T-helper 2 cell treated with Interferon-gamma antibody and Interleukin-4, amounts not matched to agents 5 μg/mL and 100 μg/mL, for 36 hours (primary cell): ENCODE results near the gene PLEKHJ1.

Source experiments
- DNase-seq: peaks from one replicate; pipeline ENCODE4 v3.0.0; 2021; ENCODE audit warnings: low spot score
- H3K27ac Mint-ChIP-seq: one replicate; pipeline ENCODE4 v1.8.0; 2021; ENCODE audit warnings: mild to moderate bottlenecking, mixed read lengths
- H3K27me3 Mint-ChIP-seq: one replicate; pipeline ENCODE4 v1.8.0; 2021; ENCODE audit warnings: low read depth, mixed read lengths
- H3K36me3 Mint-ChIP-seq: one replicate; pipeline ENCODE4 v1.8.0; 2021; ENCODE audit warnings: low read depth, mixed read lengths
- H3K4me1 Mint-ChIP-seq: one replicate; pipeline ENCODE4 v1.8.0; 2021; ENCODE audit warnings: low read depth, mixed read lengths
- H3K4me3 Mint-ChIP-seq: one replicate; pipeline ENCODE4 v1.8.0; 2022; ENCODE audit warnings: mild to moderate bottlenecking, moderate library complexity, mixed read lengths
- H3K9me3 Mint-ChIP-seq: one replicate; pipeline ENCODE4 v1.8.0; 2021; ENCODE audit warnings: mixed read lengths

PLEKHJ1 gene

GRCh38 chr19:2216361-2217225 is 19.5 kb downstream of the PLEKHJ1 start:
- Mint-ChIP-seq H3K9me3 (no peaks in the 10 kb centered on the region), H3K36me3 (peaks cover 27% of the 10 kb centered on the region), H3K4me3 (no peak overlapping the region), H3K4me1 (peaks cover 5% of the 10 kb centered on the region), H3K27me3 (no peaks in the 10 kb centered on the region), H3K27ac (peak overlapping the region; percentile 8)
- no peak for DNase-seq

- no peak overlapping the region for H3K27ac Mint-ChIP-seq
- H3K4me1 Mint-ChIP-seq, result peaks cover 5% of the 10 kb centered on the region
- H3K27me3 Mint-ChIP-seq, result no peaks in the 10 kb centered on the region
- no peak for DNase-seq
- H3K36me3 Mint-ChIP-seq, result peaks cover 35% of the 10 kb centered on the region
- H3K9me3 Mint-ChIP-seq, result no peaks in the 10 kb centered on the region
- no peak overlapping the region for H3K4me3 Mint-ChIP-seq
These were observed 20.8 kb downstream of the PLEKHJ1 start for GRCh38 chr19:2215281-2215751.

- Mint-ChIP-seq H3K27ac (no peak overlapping the region), H3K36me3 (peaks cover 35% of the 10 kb centered on the region), H3K4me1 (peaks cover 5% of the 10 kb centered on the region), H3K4me3 (no peak overlapping the region), H3K27me3 (no peaks in the 10 kb centered on the region), H3K9me3 (no peaks in the 10 kb centered on the region)
- DNase-seq, result no peak
These were observed 21.9 kb downstream of the PLEKHJ1 start for GRCh38 chr19:2214251-2214650.

- DNase-seq, result no peak
- Mint-ChIP-seq H3K36me3 (peaks cover 38% of the 10 kb centered on the region), H3K4me3 (no peak overlapping the region), H3K27ac (no peak overlapping the region), H3K9me3 (no peaks in the 10 kb centered on the region), H3K27me3 (no peaks in the 10 kb centered on the region), H3K4me1 (peaks cover 5% of the 10 kb centered on the region)
These were observed 22.3 kb downstream of the PLEKHJ1 start for GRCh38 chr19:2213799-2214198.

GRCh38 chr19:2212861-2213711 is 23.0 kb downstream of the PLEKHJ1 start:
- Mint-ChIP-seq H3K27ac (peak overlapping the region; percentile 63), H3K9me3 (no peaks in the 10 kb centered on the region), H3K27me3 (no peaks in the 10 kb centered on the region), H3K4me1 (peaks cover 5% of the 10 kb centered on the region), H3K4me3 (no peak overlapping the region), H3K36me3 (peaks cover 38% of the 10 kb centered on the region)
- no peak for DNase-seq

- no peak for DNase-seq
- Mint-ChIP-seq H3K36me3 (peaks cover 26% of the 10 kb centered on the region), H3K4me3 (no peak overlapping the region), H3K27me3 (no peaks in the 10 kb centered on the region), H3K27ac (no peak overlapping the region), H3K4me1 (peaks cover 5% of the 10 kb centered on the region), H3K9me3 (no peaks in the 10 kb centered on the region)
These were observed 25.0 kb downstream of the PLEKHJ1 start for GRCh38 chr19:2210987-2211740.

GRCh38 chr19:2210206-2210605 is 25.9 kb downstream of the PLEKHJ1 start:
- Mint-ChIP-seq H3K4me1 (peaks cover 5% of the 10 kb centered on the region), H3K27me3 (no peaks in the 10 kb centered on the region), H3K4me3 (no peak overlapping the region), H3K9me3 (no peaks in the 10 kb centered on the region), H3K36me3 (peaks cover 27% of the 10 kb centered on the region), H3K27ac (no peak overlapping the region)
- no peak for DNase-seq

GRCh38 chr19:2209408-2209807 is 26.7 kb downstream of the PLEKHJ1 start:
- Mint-ChIP-seq H3K36me3 (peaks cover 22% of the 10 kb centered on the region), H3K27me3 (no peaks in the 10 kb centered on the region), H3K4me3 (no peak overlapping the region), H3K9me3 (no peaks in the 10 kb centered on the region), H3K27ac (no peak overlapping the region), H3K4me1 (no peaks in the 10 kb centered on the region)
- DNase-seq, result no peak

GRCh38 chr19:2208975-2209374 is 27.2 kb downstream of the PLEKHJ1 start:
- Mint-ChIP-seq H3K27me3 (no peaks in the 10 kb centered on the region), H3K4me3 (no peak overlapping the region), H3K36me3 (peaks cover 24% of the 10 kb centered on the region), H3K9me3 (no peaks in the 10 kb centered on the region), H3K27ac (no peak overlapping the region), H3K4me1 (no peaks in the 10 kb centered on the region)
- DNase-seq, result no peak

- Mint-ChIP-seq H3K4me3 (no peak overlapping the region), H3K9me3 (no peaks in the 10 kb centered on the region), H3K27ac (no peak overlapping the region), H3K4me1 (no peaks in the 10 kb centered on the region), H3K36me3 (peaks cover 23% of the 10 kb centered on the region), H3K27me3 (no peaks in the 10 kb centered on the region)
- no peak for DNase-seq
These were observed 27.9 kb downstream of the PLEKHJ1 start for GRCh38 chr19:2207991-2208860.

GRCh38 chr19:2207008-2207407 is 29.1 kb downstream of the PLEKHJ1 start:
- Mint-ChIP-seq H3K36me3 (peaks cover 22% of the 10 kb centered on the region), H3K27ac (no peak overlapping the region), H3K4me3 (no peak overlapping the region)

GRCh38 chr19:2202366-2202765 is 33.8 kb downstream of the PLEKHJ1 start:
- Mint-ChIP-seq H3K36me3 (peaks cover 10% of the 10 kb centered on the region), H3K27me3 (no peaks in the 10 kb centered on the region), H3K4me3 (no peak overlapping the region), H3K9me3 (no peaks in the 10 kb centered on the region), H3K27ac (no peak overlapping the region), H3K4me1 (no peaks in the 10 kb centered on the region)
- DNase-seq, result no peak

More at GRCh38 chr19:2207008-2207407, 29.1 kb downstream of the PLEKHJ1 start:
- DNase-seq, result no peak
- H3K9me3 Mint-ChIP-seq, result no peaks in the 10 kb centered on the region
- H3K4me1 Mint-ChIP-seq, result no peaks in the 10 kb centered on the region
- no peaks in the 10 kb centered on the region for H3K27me3 Mint-ChIP-seq
